ENCODE measurements around the gene DDX46.

DNA sequence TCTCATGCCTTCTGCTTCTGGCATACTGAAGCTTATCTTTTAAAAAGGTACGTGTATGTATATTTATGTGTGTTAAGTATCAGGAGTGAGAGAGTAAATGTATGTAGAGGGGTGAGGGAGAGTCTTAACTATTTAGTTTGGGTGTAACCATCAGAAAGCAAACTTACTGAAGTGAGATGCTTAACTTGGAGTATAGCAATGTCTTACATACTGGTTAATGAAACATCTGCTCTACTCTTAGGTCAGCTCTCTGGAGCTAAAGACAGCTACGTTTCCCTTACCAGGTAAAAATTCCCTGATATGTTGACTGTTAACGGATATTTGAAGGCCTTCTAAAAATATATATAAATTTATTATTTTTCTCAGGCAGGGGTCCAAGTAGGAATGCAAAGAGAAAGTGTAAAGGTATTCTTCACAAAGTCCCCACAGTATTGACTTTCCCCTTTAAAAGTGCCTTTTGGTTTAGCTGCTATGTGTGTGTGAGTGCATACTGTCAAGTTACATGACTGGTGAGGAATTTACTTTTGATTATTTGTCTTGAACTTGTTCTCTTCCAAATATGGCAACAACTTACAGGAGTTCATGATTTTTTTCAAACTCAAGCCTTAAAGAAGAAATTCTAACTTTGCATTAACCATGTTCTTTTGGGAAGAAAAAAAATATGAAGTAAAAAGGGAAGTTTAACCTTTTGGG lies 74.9 kb downstream of the DDX46 start:
- TF ChIP-seq, protein P1, sequence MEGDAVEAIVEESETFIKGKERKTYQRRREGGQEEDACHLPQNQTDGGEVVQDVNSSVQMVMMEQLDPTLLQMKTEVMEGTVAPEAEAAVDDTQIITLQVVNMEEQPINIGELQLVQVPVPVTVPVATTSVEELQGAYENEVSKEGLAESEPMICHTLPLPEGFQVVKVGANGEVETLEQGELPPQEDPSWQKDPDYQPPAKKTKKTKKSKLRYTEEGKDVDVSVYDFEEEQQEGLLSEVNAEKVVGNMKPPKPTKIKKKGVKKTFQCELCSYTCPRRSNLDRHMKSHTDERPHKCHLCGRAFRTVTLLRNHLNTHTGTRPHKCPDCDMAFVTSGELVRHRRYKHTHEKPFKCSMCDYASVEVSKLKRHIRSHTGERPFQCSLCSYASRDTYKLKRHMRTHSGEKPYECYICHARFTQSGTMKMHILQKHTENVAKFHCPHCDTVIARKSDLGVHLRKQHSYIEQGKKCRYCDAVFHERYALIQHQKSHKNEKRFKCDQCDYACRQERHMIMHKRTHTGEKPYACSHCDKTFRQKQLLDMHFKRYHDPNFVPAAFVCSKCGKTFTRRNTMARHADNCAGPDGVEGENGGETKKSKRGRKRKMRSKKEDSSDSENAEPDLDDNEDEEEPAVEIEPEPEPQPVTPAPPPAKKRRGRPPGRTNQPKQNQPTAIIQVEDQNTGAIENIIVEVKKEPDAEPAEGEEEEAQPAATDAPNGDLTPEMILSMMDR (conservative IDR thresholded peaks at IDR 0.05; ENCODE audit: low read length) = no peak
- no peak for TF ChIP-seq EZH2phosphoT487 (IDR thresholded peaks at IDR 0.05; ENCODE audit: borderline replicate concordance)

All from Loucy (cell line).